NCI-H1694 treated with DMSO at 0.1 percent for 48 hours (cell line): ENCODE data around the gene CLEC10A.
A peak's percentile ranks its signal among the peaks of the same experiment; 100 is the strongest.
"Not testable (repeated sequence)": the region's sequence is repeated elsewhere in the genome, so short reads cannot be mapped to it uniquely, and the experiment has no call there.

Source experiments
- DNase-seq: peaks from one replicate; lab custom pipeline; 2025; lab: John Stamatoyannopoulos, UW

The CLEC10A gene

DNA sequence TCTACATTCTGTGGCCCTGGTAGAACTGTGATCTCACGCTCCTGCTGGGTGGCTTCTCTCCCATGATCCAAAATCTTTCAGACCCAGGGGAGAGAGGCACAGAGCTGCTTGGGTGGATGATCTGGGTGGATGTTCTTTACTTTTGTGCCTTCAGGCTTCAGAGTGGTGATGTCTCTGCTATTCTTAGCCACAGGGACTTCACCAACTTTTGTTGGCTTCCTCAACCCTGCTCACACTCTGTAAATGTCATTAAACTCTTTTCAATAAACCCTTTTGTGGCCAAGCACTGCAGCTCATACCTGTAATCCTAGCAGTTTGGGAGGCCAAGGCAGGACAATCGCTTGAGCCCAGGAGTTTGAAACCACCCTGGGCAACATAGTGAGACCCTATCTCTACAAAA, 7.6 kb downstream of the CLEC10A start:
- DNase-seq: no peak

DNA sequence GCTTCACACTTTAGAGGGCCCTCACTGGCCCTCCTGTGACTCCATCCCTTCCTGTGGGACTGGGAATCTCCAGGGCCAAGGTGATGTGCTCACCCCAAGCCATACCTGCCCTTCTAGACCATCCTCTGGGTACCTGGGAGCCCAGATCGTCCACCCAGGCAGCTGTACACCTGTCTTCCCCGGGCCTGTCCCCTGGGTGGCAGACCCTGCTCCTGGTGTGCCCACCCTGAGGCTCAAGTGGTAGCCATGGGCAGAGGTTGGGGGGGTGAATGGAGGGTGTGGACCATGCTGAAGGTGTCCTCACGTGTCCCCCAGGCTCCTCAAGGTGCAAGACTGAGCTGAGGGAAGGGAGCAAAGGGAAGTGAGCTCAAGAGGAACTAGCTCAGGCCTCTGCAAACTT, 9.3 kb downstream of the CLEC10A start:
- DNase-seq: no peak

DNA sequence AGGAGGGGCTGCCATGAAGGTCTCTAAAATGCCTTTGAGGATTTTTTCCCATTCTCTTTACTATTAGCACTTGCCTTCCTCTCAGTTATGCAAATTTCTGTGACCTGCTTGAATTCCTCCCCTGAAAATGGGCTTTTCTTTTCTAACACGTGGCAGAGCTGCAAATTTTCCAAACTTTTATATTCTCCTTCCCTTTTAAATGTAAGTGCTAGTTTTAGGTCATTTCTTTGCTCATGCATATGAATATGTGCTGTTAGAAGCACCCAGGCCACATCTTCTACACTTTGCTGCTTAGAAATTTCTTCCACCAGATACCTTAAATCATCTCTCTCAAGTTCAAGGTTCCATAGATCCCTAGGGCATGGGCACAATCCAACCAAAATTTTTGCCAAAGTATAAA, 11.8 kb downstream of the CLEC10A start:
- DNase-seq: no peak

DNA sequence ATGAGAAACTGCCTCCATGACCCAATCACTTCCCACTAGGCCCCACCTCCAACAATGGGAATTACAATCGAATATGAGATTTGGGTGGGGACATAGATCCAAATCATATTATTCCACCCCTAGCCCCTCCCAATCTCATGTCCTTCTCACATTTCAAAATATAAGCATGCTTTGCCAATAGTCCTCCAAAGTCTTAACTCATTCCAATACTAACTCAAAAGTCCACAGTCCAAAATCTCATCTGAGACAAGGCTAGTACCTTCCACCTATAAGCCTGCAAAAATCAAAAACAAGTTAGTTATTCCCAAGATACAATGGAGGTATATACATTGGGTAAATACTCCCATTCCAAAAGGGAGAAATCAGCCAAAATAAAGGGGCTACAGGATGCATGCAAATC, 12.9 kb downstream of the CLEC10A start:
- no peak for DNase-seq

DNA sequence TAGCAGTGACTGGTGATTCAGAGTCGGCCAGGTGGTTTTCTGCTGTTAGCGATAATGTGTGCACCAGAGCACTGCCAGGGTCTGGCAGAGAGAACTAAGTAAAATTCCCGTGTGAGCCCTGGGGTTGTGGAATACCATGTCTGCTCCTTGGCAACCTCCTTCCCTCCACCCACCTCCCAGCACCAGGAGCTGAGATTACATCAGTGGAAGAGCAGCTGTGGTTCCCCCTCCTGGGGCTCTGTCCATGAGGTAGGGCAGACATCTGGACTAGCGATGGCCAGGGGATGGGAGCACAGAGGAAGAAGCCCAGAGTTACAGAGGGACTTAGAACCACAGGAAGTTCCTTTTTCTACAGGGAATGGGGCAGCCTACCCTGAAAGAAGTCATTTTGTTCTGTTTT, 15.8 kb downstream of the CLEC10A start:
- DNase-seq: no peak

DNA sequence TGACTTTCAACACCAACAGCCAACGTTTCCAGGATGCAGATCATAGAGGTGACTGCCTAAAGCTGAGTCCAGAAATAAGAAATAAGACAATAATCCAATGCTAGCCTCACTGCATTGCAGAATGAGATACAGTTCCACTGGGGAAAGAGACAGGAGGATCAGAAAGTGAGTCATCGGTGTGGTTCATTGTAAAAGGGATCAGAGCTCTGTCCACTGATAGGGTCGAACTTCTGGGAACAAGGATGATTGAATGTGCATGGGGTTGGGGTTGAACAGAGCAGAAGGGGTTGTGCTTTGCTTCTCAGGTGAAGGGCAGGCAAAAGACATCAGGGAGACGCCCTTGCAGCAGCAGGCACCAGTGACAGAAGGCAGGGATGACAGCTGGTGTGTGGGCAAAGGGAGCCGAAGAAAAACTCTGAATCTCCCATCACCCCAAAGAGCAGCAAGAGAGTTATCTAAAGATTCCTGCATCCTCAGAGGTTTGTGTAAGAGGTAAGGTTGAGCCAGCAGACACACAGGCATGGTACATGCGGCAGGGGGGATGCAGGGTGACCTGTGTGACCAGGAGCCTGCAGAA, 16.4 kb downstream of the CLEC10A start:
- no peak for DNase-seq

DNA sequence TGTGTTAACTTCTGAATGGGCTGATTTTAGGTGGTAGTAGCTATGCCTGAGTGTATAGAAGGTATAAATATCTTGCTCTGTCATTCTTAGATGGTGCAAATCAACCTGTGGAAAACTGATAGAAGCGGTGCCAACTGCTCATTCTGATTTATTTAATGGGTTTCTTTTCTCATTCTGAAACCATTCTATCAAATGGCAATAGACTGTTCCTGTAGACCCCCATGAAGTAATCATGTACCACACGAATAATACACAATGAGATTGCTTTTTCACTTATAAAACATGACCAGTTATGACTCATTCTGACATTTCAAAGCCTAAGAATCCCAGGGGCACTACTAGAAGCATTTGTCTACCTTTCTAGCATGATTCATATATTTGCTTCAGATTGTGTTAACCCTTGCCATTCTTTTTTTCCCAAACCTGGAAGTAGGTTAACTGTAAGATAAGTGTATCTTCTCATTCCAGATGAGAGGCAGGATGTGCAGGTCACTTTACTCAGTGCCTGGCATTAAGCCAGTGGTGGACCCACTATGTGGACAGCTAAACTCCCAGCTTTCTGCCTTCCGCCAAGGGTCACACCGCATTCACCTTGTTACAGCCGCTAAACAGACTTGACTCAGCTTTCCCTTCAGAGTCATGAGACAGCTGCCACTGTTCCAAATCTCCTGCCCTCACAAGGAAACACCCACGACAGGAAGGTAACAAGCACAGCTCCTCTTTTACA, 19.7 kb downstream of the CLEC10A start:
- DNase-seq: no peak

DNA sequence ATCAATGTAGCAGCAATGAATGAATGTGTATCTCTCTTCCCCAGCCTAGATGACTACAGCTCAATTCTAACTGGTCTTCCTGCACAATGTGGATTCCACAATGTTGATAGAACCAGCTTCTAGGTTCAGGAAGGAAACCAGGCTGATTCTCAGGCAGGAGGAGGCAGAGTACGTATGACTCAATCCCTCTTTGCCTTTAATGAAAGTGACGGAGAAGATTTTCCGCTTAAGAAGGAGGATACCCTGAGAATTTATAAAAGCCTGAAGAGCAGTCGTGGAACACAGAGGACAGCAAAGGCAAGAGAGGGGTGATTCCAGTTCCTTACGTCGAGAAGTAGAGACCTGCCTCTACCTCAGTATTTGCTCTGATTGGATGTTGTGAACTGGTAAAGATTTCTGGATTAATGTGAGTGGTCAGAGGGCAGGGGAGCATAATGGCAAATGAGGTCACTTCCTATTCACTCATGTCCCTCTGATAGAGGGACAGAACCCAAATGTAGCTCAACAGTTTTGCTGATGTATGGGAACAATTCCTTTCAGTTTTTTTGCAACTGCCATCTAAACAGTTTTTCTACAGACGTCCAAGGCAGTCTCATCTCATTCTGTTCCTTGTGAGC, 21.1 kb downstream of the CLEC10A start:
- no peak for DNase-seq

DNA sequence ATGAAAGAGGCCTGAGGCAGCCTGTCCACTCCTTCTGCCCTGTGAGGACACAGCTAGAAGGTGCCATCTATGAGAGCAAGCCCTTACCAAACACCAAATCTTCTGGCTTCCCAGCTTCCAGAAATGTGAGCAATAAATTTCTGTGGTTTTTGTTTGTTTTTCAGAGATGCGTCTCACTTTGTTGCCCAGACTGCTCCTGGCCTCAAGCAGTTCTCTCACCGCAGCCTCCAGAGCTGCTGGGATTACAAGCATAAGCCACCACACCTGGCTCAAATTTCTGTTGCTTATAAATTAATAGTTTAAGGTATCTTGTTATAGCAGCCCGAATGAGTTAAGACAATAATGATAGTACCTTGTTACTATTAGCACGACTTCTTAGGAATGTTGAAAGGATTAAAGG, 23.7 kb downstream of the CLEC10A start:
- no peak for DNase-seq

DNA sequence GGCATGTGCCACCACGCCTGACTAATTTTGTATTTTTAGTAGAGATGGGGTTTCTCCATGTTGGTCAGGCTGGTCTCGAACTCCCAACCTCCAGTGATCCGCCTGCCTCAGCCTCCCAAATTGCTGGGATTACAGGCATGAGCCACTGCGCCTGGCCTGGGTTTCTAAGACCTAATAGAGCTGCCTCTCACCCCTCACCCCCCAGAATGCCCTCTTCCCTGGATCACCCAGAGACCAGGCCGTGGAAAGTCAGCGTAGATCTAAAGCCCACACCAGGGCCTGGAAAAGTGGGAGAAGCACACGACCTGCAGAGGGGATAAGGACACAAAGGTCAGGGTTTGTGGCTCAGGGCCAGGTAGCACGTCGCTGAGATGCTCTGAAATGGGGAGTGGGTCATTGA, 29.5 kb downstream of the CLEC10A start:
- not testable (repeated sequence) for DNase-seq

DNA sequence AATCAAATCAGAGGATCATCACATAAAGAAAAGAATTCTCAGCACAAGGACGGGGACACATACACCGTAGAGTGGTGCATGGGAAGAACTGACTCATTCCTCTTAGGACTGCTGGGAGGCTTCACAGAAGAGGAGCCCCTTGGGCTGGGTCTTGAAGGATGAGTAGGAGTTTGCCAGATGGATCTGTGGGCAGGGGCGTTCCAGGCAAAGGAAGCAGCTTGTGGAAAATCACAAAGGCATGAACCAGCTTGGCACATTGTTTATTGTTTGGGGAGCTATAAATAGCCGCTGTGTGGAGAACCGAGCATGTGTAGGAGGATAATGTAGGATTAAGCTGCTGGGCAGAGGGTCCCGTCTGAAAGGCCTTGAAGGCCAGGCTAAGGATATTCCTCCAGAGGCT, 31.1 kb downstream of the CLEC10A start:
- DNase-seq: no peak

DNA sequence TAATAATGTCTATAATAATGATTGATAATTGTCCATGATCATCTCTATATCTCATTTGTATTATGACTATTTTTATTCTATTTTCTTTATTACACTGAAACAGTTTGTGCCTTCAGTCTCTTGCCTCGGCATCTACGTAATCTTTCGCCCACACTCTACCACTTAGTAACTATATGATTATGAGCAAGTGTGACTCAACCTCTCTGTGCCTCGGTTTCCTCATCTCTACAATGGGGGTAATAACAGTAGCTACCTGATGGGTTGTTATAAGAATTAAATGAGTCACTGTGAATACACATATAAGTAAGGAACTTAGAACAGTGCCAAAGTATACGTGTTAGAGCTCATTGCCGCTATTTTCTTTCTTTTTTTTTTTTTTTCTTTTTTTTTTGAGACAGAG, 32.5 kb downstream of the CLEC10A start:
- no peak for DNase-seq

DNA sequence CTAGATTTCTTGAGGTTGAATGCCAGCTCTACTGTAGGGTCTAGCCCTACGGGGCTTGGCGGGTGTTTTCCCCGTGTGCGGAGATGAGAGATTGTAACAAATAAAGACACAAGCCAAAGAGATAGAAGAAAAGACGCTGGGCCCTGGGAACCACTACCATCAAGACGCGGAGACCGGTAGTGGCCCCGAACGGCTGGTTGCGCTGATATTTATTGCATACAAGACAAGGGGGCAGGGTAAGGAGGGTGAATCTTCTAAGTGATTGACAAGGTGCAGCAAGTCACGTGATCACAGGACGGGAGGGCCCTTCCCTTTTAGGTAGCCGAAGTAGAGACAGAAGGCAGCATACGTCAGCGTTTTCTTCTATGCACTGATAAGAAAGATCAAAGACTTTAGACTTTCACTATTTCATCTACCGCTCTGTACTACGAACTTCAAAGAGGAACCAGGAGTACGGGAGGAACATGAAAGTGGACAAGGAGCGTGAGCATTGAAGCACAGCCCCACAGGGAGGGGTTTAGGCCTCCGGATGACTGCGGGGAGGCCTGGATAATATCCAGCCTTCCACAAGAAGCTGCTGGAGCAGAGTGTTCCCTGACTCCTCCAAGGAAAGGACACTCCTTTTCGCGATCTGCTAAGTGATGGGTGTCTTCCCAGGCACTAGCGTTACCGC, 33.2 kb downstream of the CLEC10A start:
- not testable (repeated sequence) for DNase-seq

DNA sequence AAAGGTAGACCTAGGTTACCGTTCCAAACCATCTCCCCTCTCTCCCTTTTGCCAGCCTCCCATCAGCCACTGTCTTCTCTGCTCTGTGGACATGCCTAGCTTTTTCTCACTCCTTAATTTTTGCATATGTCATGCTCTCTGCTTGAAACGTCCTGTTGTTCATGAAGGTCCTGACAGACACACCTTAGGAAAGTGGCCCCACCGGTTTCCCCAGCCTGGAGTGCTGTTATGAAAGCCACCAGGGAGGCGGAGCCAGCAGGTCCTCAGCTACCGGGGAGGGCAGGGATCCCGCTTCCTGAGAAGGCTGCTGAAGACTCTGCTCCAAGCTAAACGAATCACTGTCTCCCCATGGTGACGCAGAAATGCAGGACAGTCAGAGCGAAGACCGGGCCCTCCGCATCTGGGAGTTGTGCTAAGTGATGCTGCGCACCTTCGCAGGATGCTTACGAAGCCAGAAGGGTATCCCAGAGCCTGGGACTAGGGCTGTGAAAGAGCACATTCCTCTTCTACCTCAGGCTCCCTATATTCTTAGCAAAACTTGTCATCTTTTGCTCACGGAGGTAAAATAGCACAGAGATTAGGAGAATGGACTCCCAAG, 33.8 kb downstream of the CLEC10A start:
- no peak for DNase-seq

DNA sequence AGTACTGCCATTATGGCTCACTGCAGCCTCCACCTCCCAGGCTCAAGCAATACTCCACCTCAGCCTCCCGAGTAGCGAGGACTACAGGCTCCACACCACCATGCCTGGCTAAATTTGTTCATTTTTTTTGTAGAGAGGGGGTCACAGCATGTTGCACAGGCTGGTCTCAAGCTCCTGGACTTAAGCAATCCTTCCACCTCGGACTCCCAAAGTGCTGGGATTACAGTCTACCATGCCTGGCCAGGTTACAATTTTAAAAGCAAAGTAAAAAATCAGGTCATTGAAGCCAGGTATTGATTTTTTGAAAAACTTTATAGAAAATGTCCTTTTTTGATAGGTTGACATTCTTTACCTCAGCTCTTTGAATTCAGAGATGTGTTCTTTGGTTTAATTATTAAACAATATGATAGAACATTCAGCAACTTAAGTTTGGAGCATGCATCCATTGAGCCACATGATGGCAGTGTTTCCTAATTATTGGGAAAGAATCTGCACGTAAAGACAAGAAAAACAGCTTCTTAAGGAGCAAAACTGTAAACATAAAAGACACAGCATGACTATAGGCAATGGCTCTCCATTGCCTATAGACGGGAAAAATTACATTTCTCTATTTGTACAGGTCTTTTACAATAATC, 34.4 kb downstream of the CLEC10A start:
- DNase-seq: peak; percentile 58

DNA sequence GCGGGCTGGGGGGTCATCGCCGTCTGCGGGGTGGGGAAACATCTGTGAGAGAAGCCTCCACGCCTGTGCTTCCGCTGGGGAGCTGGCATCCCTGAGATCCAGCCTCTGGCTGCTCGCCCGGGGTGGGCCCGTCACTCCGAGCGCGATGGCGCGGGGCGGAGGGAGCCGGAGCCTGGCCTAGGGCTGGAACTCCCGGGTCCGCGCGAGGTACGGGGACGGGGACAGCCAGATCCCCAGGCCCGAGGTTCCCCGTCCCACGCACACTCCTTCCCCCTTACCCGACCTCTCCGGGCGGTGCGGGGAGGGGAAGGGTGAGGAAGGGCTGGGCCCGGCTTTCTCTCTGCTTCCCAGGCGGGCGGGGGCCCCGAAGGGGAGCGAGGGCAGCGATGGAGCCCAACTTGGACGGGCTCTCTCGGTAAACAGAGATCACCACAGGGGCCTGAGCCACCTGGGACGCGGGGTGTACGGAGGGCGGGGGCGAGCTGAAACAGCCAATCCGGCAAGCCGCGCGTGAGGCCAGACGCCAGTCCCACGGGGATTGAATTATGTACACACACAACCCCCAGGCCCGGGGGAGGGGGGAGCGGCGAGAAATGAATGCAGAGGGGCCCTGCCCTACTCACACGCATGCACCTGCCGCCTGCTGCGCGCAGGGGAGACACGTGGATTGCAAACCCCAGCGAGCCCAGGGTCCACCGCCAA, 36.4 kb downstream of the CLEC10A start, which contains the start of gene SLC16A11:
Gene SLC16A11, minus strand, starts transcription at position 596 of the 702 bp plus-strand sequence. Its CDS starts 579 bp downstream, at position 17.
- DNase-seq: peak; percentile 11

DNA sequence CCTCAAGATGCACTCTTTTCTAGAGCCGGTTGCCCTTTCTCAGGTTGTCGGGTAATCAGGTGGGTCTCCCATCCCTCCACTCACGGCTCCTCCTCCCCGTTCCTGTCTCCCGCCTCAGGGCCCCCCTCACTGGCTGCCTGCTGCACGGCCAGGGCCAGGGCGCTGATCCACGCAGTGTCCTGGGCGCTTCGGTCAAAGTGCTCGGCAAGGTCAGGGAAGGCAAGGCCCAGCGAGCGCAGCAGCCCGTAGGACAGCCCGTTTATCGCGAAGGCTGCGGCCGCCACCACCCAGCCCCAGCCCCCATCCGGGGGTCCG, 36.9 kb downstream of the CLEC10A start:
- no peak for DNase-seq

DNA sequence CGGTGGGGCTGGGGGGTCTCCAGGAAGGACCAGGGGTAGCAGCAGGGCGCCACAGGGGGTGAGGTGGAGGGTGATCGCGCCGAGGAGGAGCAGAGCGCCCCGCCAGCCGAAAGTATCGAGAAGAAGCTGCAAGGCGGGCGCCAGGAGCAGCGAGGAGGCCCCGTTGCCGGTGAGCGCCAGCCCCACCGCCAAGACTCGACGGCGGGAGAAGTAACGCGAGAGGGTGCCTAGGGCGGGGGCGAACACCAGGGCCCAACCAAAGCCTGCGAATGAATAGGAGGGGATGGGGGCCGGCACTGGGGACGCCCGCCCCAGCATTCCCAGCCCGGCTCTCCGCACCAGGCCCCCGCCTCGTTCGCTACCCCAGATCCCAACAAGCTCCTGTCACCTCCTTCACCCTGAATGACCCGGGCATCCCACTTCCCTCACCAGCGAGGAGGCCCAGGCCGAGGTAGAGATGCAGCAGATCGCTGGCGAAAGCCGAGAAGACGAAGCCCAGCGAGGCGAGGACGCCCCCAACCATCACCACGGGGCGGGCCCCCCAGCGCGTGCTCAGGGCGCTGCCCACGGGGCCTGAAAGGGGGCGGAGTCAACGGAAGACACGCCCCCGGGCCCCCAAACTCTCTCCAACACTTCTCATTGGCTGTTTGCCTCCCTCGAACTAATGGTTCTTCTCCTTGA, 37.4 kb downstream of the CLEC10A start:
- no peak for DNase-seq

DNA sequence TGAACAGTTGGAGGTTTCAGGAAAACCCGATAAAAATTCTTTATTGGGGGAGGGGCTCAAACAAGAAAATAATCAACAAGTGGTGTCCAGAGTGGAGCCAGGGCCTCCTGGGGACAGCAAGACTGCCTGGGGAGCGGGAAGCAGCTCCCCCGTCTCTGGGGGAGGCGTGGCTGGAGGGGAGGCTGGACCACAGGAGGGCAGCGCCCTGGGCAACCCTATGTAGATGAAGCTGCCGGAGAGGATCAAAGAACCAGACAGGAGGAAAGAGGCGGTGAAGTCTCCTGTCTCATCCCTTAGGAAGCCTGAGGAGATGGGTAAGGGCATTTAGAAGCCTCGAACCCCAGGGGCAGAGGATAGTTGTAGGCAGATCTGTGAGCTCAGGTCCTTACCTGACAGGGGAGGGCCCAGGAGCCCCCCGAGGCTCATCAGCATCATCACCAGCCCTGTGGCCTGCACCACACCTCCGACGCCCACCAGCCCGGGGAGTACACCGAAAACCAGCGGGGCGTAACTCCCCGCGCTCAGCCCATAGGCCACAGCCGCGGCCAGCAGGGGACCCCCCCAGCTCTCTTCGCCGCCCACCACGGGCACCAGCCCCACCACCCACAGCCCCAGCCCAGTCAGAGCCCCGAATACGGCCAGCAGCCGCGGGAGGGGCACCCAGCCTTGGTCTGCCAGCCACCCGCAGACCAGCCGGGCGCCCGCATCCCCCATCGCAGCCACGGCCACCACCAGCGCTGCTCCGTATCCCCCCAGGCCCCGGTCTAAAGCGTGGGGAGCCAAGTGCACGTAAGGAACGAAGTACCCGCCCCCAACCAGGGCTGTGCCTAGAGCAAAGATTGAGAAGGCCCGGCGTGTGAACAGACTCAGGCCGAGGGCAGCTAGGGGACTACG, 38.2 kb downstream of the CLEC10A start:
- DNase-seq: no peak

DNA sequence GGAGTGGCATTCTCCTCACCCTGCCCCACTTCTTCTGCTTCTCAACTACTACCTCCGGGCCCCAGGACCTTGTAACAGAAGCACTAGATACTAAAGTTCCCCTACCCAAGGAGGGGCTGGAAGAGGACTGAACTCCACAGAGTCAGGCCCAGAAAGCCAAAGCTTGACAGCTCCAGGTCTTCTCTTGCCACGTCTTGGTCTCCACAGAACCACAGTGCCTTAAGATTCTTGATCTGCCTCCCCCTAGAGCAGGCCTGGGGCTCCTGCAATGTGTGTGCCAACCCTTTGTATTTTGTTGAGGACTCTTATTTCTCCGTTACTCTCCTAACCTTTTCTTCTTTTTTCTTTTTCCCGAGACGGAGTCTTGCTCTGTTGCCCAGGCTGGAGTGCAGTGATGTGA, 40.2 kb downstream of the CLEC10A start:
- no peak for DNase-seq
